Breast epithelium (tissue), 3 donors: ENCODE results near the gene MKRN2.

Source experiments
- POLR2A ChIP-seq: fragments of 450-650 bp; IDR thresholded peaks from one replicate; pipeline ENCODE4 v1.6.1; 2016; ENCODE audit warnings: antibody characterized with exemption, mild to moderate bottlenecking, moderate library complexity
- POLR2AphosphoS5 ChIP-seq, 3 donors: sonication (generic); formaldehyde crosslinking; IDR thresholded peaks; one replicate each; pipeline ENCODE4 v1.6.1; 2017; ENCODE audit warnings: antibody characterized with exemption in 3 of 3
- TF ChIP-seq, protein P1 (sequence below), 3 donors: fragments of 450-650 bp; IDR thresholded peaks; one replicate each; pipeline ENCODE4 v1.5.1; 2016 to 2017; ENCODE audit warnings: antibody characterized with exemption in 3 of 3, mild to moderate bottlenecking in 3 of 3, moderate library complexity in 3 of 3

- TF ChIP-seq, protein P1, sequence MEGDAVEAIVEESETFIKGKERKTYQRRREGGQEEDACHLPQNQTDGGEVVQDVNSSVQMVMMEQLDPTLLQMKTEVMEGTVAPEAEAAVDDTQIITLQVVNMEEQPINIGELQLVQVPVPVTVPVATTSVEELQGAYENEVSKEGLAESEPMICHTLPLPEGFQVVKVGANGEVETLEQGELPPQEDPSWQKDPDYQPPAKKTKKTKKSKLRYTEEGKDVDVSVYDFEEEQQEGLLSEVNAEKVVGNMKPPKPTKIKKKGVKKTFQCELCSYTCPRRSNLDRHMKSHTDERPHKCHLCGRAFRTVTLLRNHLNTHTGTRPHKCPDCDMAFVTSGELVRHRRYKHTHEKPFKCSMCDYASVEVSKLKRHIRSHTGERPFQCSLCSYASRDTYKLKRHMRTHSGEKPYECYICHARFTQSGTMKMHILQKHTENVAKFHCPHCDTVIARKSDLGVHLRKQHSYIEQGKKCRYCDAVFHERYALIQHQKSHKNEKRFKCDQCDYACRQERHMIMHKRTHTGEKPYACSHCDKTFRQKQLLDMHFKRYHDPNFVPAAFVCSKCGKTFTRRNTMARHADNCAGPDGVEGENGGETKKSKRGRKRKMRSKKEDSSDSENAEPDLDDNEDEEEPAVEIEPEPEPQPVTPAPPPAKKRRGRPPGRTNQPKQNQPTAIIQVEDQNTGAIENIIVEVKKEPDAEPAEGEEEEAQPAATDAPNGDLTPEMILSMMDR (IDR thresholded peaks at IDR 0.05): no peak
- TF ChIP-seq POLR2A: no peak
- no peak for TF ChIP-seq POLR2AphosphoS5 (IDR thresholded peaks at IDR 0.05)
Observed at GRCh38 chr3:12603969-12604368, 47.1 kb downstream of the MKRN2 start.
